PC-9 (cell line): ENCODE measurements around the gene SP140L. TPM values are rescaled to one million over a fixed set of nuclear protein-coding genes. Genes with fewer than 3 reads are reported as not detected.

ENCODE experiments used
- BruUV-seq: library from RNA; stranded (reverse); fragments of 400-500 nt; replicated peaks from 2 replicates; lab custom pipeline; 2021; lab: Mats Ljungman, UMichigan
- CTCF ChIA-PET: fragments of 300-600 bp; sonication (Branson Sonifier 250); formaldehyde crosslinking; loops from one replicate; lab custom pipeline; 2022; ENCODE audit warnings: antibody characterized with exemption; lab: Charles Lee
- POLR2A ChIA-PET: fragments of 300-600 bp; sonication (Branson Sonifier 250); formaldehyde crosslinking; loops from one replicate; lab custom pipeline; 2022; ENCODE audit warnings: antibody characterized with exemption; ENCODE audit not compliant: unreplicated experiment; lab: Charles Lee
- DNase-seq, 2 experiments: peaks; one replicate each; pipeline versions ENCODE4 v3.0.0 to v3.0.0-alpha.2; 2015 to 2022; ENCODE audit warnings: mixed read lengths in 1 of 2
- H2AFZ ChIP-seq: fragments of 200-600 bp; sonication (generic); 2 replicates; pipeline ENCODE4 v1.8.1; 2017; ENCODE audit warnings: antibody characterized with exemption
- H3F3A ChIP-seq: fragments of 200-600 bp; sonication (generic); 2 replicates; pipeline ENCODE4 v1.8.1; 2017; ENCODE audit warnings: antibody characterized with exemption, mild to moderate bottlenecking, low read depth; ENCODE audit not compliant: insufficient read depth
- H3K27ac ChIP-seq: fragments of 200-600 bp; sonication (generic); 2 replicates; pipeline ENCODE4 v1.6.1; 2016; ENCODE audit warnings: mixed run types
- H3K27me3 ChIP-seq: fragments of 200-600 bp; sonication (generic); 2 replicates; pipeline ENCODE4 v1.6.1; 2016; ENCODE audit warnings: low read depth, mixed run types; ENCODE audit not compliant: insufficient read depth
- H3K36me3 ChIP-seq: fragments of 200-600 bp; sonication (generic); 2 replicates; pipeline ENCODE4 v1.6.1; 2016; ENCODE audit warnings: low read depth, mixed run types
- H3K4me1 ChIP-seq: fragments of 200-600 bp; sonication (generic); replicated peaks from 2 replicates; pipeline ENCODE4 v1.6.1; 2016; ENCODE audit warnings: mixed run types; ENCODE audit not compliant: insufficient read depth
- H3K4me2 ChIP-seq: fragments of 200-600 bp; sonication (generic); 2 replicates; pipeline ENCODE4 v1.6.1; 2017; ENCODE audit warnings: mixed run types
- H3K4me3 ChIP-seq: fragments of 200-600 bp; sonication (generic); 2 replicates; pipeline ENCODE4 v1.6.1; 2016; ENCODE audit warnings: mixed run types
- H3K79me2 ChIP-seq: fragments of 200-600 bp; sonication (generic); 2 replicates; pipeline ENCODE4 v1.6.1; 2017; ENCODE audit warnings: low read depth, mixed run types
- H3K9me2 ChIP-seq: fragments of 200-600 bp; sonication (generic); 2 replicates; pipeline ENCODE4 v1.8.1; 2017; ENCODE audit warnings: mild to moderate bottlenecking; ENCODE audit not compliant: insufficient read depth
- H3K9me3 ChIP-seq: fragments of 200-600 bp; sonication (generic); 2 replicates; pipeline ENCODE4 v1.8.1; 2016; ENCODE audit warnings: low read depth; ENCODE audit not compliant: insufficient read depth
- H4K20me1 ChIP-seq: fragments of 200-600 bp; sonication (generic); 2 replicates; pipeline ENCODE4 v1.8.1; 2017; ENCODE audit not compliant: insufficient read depth
- EZH2 ChIP-seq: fragments of 200-600 bp; sonication (generic); IDR thresholded peaks from 2 replicates; pipeline ENCODE4 v1.8.0; 2017; ENCODE audit warnings: antibody characterized with exemption, low read depth
- intact Hi-C: fragments of 100-400 bp; cut with micrococcal nuclease; formaldehyde crosslinking; loops from one replicate; pipeline ENCODE4 v1.10.0; 2022; ENCODE audit not compliant: unreplicated experiment
- total RNA-seq: library from RNA; stranded (reverse); gene quantifications from 2 replicates; pipeline ENCODE4 v1.2.3, GENCODE V29; 2021
- TF ChIP-seq, protein P1 (sequence below): fragments of 200-600 bp; sonication (generic); conservative IDR thresholded peaks from 2 replicates; pipeline ENCODE4 v1.6.1; 2017; ENCODE audit warnings: mixed run types, antibody characterized with exemption, mild to moderate bottlenecking, moderate library complexity

SP140L gene
- total RNA-seq, 1 experiment from 2014 or later: 23.6 TPM

DNA sequence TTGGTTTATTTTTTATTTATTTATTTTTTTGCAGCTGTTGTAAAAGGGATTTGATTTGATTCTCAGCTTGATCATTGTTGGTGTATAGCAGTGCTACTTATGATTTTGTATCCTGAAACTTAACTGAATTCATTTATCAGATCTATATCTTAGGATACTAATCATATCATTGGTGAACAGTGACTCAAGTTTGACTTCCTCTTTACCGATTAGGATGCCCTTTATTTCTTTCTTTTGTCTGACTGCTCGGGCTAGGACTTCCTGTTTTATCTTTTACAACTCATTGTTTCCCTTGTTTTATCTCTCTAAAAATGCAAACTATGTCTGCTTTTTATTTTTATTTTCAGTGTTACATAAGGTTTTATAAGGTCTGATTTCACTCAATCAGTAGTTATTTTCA, 112.6 kb downstream of the SP140L start:
- TF ChIP-seq, protein P1, sequence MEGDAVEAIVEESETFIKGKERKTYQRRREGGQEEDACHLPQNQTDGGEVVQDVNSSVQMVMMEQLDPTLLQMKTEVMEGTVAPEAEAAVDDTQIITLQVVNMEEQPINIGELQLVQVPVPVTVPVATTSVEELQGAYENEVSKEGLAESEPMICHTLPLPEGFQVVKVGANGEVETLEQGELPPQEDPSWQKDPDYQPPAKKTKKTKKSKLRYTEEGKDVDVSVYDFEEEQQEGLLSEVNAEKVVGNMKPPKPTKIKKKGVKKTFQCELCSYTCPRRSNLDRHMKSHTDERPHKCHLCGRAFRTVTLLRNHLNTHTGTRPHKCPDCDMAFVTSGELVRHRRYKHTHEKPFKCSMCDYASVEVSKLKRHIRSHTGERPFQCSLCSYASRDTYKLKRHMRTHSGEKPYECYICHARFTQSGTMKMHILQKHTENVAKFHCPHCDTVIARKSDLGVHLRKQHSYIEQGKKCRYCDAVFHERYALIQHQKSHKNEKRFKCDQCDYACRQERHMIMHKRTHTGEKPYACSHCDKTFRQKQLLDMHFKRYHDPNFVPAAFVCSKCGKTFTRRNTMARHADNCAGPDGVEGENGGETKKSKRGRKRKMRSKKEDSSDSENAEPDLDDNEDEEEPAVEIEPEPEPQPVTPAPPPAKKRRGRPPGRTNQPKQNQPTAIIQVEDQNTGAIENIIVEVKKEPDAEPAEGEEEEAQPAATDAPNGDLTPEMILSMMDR: no peak
- H2AFZ ChIP-seq: no peak overlapping the region
- H3K36me3 ChIP-seq: no peaks in the 10 kb centered on the region
- no peak overlapping the region for H3K4me2 ChIP-seq
- peaks cover 7% of the 10 kb centered on the region for H3K9me3 ChIP-seq
- BruUV-seq: no TSS peak
- no peak overlapping the region for H3K27ac ChIP-seq
- DNase-seq: no peak
- no peaks in the 10 kb centered on the region for H3K79me2 ChIP-seq
- H3F3A ChIP-seq: peaks cover 2% of the 10 kb centered on the region; the same call in 1 of the 2 replicates
- no peak overlapping the region for H3K4me3 ChIP-seq
- intact Hi-C loops: no loop called here
- H4K20me1 ChIP-seq: no peaks in the 10 kb centered on the region
- no peaks in the 10 kb centered on the region for H3K4me1 ChIP-seq
- H3K9me2 ChIP-seq: no peaks in the 10 kb centered on the region
- no peaks in the 10 kb centered on the region for H3K27me3 ChIP-seq
- ChIA-PET POLR2A (no interaction called here), CTCF (no interaction called here)

DNA sequence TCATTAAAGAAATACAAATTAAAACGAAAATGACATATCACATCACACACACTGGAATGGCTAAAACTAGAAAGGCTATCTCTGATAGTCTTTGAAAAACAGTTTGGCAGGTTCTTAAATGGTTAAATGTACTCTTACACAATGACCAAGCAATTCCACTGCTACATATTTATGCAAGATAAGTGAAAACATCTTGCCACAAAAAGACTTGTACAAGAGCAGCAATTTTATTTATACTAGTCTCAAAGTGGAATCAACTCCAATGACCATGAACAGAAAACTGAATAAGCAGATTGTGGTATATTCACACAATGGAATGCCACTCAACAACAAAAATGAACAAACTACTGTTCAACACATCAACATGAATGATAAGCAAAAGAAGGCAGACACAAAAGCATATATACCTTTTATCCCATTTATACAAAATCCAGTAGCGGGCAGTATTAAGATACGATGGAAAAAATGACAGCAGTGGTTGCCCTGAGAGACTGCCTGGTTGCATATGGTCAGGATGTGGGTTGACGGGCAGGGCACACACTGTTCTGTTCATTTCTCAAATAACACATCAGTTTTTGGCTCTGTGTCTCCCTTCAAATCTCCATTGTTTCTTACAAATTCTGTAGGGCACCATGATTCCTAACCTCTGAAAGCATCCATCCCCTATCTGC, 114.4 kb downstream of the SP140L start:
- Histone ChIP-seq H3K9me2 (no peaks in the 10 kb centered on the region), H3K9me3 (peaks cover 5% of the 10 kb centered on the region), H3K4me3 (no peak overlapping the region), H3K36me3 (no peaks in the 10 kb centered on the region), H3K4me1 (no peaks in the 10 kb centered on the region), H3K79me2 (no peaks in the 10 kb centered on the region), H3F3A (no peaks in the 10 kb centered on the region), H3K27me3 (no peaks in the 10 kb centered on the region), H3K4me2 (no peak overlapping the region), H2AFZ (no peak overlapping the region), H4K20me1 (no peaks in the 10 kb centered on the region), H3K27ac (no peak overlapping the region)
- no TSS peak for BruUV-seq
- intact Hi-C loops: no loop called here
- DNase-seq: no peak
- TF ChIP-seq EZH2: no peak
- TF ChIP-seq, protein P1: no peak
- CTCF ChIA-PET: no interaction called here
- POLR2A ChIA-PET: no interaction called here

DNA sequence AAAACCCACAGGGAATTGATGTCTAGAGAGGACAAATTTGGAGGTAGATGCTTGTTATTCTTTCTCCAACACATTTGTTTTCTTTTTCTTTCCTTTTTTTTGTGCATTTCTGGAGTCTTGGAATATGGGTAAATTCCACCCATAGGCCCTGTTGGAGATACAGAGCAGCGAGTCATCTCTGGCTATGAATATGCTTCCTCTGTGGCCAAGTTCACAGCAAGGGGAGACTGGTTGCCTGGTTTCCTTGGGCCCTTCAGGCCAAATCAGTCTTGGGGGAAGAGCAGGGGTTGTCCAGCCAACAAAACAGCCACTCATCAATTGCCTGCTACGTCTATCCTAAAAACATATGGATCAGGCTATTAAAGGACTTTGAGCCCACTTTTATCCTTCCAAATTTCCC, 116.5 kb downstream of the SP140L start:
- no peak overlapping the region for H3K4me2 ChIP-seq
- intact Hi-C loops: no loop called here
- no peak for DNase-seq

More for the DNA sequence above, 116.5 kb downstream of the SP140L start:
- no peak overlapping the region for H3K27ac ChIP-seq
- no peaks in the 10 kb centered on the region for H3K27me3 ChIP-seq
- POLR2A ChIA-PET: no interaction called here
- no peaks in the 10 kb centered on the region for H3K36me3 ChIP-seq
- no peaks in the 10 kb centered on the region for H3K4me1 ChIP-seq
- H3K4me3 ChIP-seq: no peak overlapping the region
- no peaks in the 10 kb centered on the region for H3K79me2 ChIP-seq
- H3F3A ChIP-seq: no peaks in the 10 kb centered on the region
- CTCF ChIA-PET: no interaction called here
- H3K9me3 ChIP-seq: no peaks in the 10 kb centered on the region; the same call in 1 of the 2 replicates
- H3K9me2 ChIP-seq: no peaks in the 10 kb centered on the region
- H2AFZ ChIP-seq: no peak overlapping the region
- H4K20me1 ChIP-seq: no peaks in the 10 kb centered on the region
- BruUV-seq: no TSS peak
- TF ChIP-seq, protein P1: no peak
- TF ChIP-seq EZH2: no peak
